GM19193 (cell line): Measurements from ENCODE around the gene KDM3B.

Source experiments
- POLR2A ChIP-seq: IDR thresholded peaks from 4 replicates; pipeline ENCODE4 v1.6.1; 2011; ENCODE audit not compliant: insufficient read depth, insufficient read length; ENCODE audit errors: extremely low read depth

KDM3B gene

GRCh38 chr5:138366632-138367382 lies 14.3 kb downstream of the KDM3B start:
- TF ChIP-seq POLR2A = no peak

GRCh38 chr5:138369261-138369660 lies 16.8 kb downstream of the KDM3B start:
- no peak for TF ChIP-seq POLR2A

GRCh38 chr5:138369706-138370105 lies 17.2 kb downstream of the KDM3B start:
- TF ChIP-seq POLR2A = no peak

GRCh38 chr5:138370537-138370936 lies 18.1 kb downstream of the KDM3B start:
- TF ChIP-seq POLR2A = no peak

- no peak for TF ChIP-seq POLR2A
Observed at GRCh38 chr5:138371454-138371853, 19.0 kb downstream of the KDM3B start.

GRCh38 chr5:138372225-138372624 lies 19.7 kb downstream of the KDM3B start:
- no peak for TF ChIP-seq POLR2A

GRCh38 chr5:138372653-138373052 lies 20.2 kb downstream of the KDM3B start:
- TF ChIP-seq POLR2A = no peak

GRCh38 chr5:138382347-138382746 lies 29.9 kb downstream of the KDM3B start:
- no peak for TF ChIP-seq POLR2A

- TF ChIP-seq POLR2A = no peak
Observed at GRCh38 chr5:138385660-138386059, 33.2 kb downstream of the KDM3B start.

GRCh38 chr5:138386290-138386689 lies 33.8 kb downstream of the KDM3B start:
- no peak for TF ChIP-seq POLR2A

GRCh38 chr5:138389332-138389731 lies 36.8 kb downstream of the KDM3B start:
- no peak for TF ChIP-seq POLR2A

GRCh38 chr5:138391859-138392386 lies 39.4 kb downstream of the KDM3B start:
- no peak for TF ChIP-seq POLR2A

- TF ChIP-seq POLR2A = no peak
Observed at GRCh38 chr5:138402640-138403039, 50.2 kb downstream of the KDM3B start.

GRCh38 chr5:138408023-138408422 lies 55.5 kb downstream of the KDM3B start:
- no peak for TF ChIP-seq POLR2A

- TF ChIP-seq POLR2A = no peak
Observed at GRCh38 chr5:138418444-138418843, 66.0 kb downstream of the KDM3B start.

- no peak for TF ChIP-seq POLR2A
Observed at GRCh38 chr5:138425079-138425478, 72.6 kb downstream of the KDM3B start.
